ENCODE results near the gene ANKRD44.
"Not testable (repeated sequence)": the region's sequence is repeated elsewhere in the genome, so short reads cannot be mapped to it uniquely, and the experiment has no call there.

The ANKRD44 gene

GRCh38 chr2:197071213-197071612 lies 239.4 kb downstream of the ANKRD44 start:
- DNase-seq, result no peak

- no peak for DNase-seq
Measured at GRCh38 chr2:197069958-197070357, 240.6 kb downstream of the ANKRD44 start.

- DNase-seq, result not testable (repeated sequence)
Measured at GRCh38 chr2:197062574-197062973, 248.0 kb downstream of the ANKRD44 start.

- no peak for DNase-seq
Measured at GRCh38 chr2:197059477-197059876, 251.1 kb downstream of the ANKRD44 start.

- DNase-seq, result no peak
Measured at GRCh38 chr2:197058777-197059300, 251.7 kb downstream of the ANKRD44 start.

GRCh38 chr2:197057959-197058358 lies 252.6 kb downstream of the ANKRD44 start:
- DNase-seq, result no peak

GRCh38 chr2:197055045-197055444 lies 255.5 kb downstream of the ANKRD44 start:
- DNase-seq, result no peak

- DNase-seq, result no peak
Measured at GRCh38 chr2:197054437-197054836, 256.1 kb downstream of the ANKRD44 start.

DNA sequence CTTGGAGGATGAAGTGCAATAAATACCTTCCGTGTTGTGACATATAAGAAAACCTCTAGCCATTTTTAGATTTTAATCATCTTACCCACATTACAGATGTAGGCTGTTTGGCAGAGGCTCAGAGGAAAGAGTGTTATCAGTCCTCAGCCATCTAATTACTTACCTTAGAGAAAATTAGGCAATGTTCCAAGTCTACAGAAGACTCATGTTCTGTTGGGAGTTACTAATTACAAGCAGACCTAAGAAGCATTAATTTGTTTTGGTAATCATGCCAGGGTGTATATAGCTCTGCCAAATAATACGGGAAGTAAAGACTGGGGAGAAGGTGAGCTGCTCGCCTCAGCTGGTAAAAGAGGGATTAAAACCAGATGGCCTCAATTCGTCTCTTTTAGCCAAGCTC lies 258.2 kb downstream of the ANKRD44 start:
- DNase-seq, result peak; percentile 95

DNA sequence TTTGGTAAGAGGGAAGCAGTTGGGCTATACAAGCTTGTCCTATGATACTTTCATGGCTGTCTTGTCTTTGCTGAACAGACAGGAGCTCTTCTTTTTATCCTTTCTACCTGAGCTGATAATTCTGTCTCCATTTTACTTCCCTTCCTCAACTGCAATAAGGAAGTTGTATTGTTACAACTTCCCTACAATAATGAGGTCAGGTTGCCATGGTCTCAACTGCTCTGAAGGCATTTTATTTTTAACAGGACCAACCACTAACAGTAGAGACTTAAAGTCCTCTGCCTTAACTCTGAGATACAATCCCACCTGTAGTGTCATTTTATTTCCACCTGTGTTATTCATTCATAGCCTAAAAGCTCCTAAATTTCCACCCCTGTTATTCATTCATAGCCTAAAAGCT lies 265.5 kb downstream of the ANKRD44 start:
- DNase-seq, result no peak

GRCh38 chr2:197042739-197043196 lies 267.8 kb downstream of the ANKRD44 start:
- DNase-seq, result peak; percentile 77

- DNase-seq, result peak; percentile 8
Measured at GRCh38 chr2:197037863-197038398, 272.6 kb downstream of the ANKRD44 start.

GRCh38 chr2:197035002-197035401 lies 275.6 kb downstream of the ANKRD44 start:
- no peak for DNase-seq

- DNase-seq, result no peak
Measured at GRCh38 chr2:197034292-197034691, 276.3 kb downstream of the ANKRD44 start.

DNA sequence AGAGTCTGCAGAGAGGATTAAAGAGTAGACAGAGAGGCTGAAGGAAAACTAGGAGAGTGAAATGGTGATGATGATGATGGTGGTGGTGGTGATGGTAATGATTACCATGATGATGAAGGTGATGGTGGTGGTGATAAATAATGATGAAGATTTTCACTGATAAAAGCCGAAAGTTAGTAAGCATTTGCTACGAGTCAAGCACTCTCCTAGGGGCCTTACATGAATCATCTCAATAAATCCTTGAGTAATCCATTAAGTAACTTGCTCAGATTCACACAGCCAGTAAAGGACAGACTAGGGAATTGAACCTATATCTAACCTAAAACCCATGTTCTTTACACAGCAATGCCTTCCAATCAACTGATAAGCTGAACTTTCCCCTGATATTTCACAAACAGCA lies 277.4 kb downstream of the ANKRD44 start:
- no peak for DNase-seq

GRCh38 chr2:197031803-197032202 lies 278.8 kb downstream of the ANKRD44 start:
- no peak for DNase-seq

GRCh38 chr2:197030090-197030489 lies 280.5 kb downstream of the ANKRD44 start:
- DNase-seq, result no peak

DNA sequence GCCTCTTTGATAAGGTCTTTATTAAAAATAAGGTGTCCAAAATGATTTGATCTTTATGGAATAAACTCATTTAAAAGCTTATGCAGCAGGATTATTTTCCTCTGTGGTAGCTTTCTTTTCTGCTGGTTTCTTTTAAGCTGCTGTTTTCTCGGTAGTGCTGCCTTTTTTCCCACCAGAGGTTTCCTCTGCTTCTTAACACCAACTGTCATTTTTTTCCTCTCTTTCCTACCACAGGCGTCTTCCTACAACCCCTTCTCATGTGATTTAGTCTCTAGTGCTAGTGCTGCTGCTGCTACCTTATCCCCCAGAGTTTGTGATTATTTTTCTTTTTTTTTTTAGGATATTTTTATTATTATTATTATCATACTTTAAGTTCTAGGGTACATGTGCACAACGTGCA lies 281.9 kb downstream of the ANKRD44 start:
- DNase-seq, result no peak

DNA sequence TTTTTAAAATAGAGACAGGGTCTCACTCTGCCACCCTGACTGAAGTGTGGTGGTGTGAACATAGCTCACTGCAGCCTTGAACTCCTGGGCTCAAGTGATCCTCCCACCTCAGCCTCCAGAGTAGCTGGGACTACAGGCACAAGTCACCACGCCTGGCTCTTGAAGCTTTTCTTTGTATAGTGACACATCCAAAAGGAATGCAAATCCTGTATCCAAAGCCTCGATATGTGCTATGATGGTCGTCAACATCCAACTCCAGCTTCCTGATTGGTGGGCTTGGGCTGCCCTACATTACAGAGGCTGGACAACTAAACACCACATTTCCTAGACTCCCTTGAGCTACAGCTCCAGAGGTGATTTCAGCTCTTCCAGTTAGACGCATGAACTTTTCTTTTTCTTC lies 282.4 kb downstream of the ANKRD44 start:
- DNase-seq, result no peak

DNA sequence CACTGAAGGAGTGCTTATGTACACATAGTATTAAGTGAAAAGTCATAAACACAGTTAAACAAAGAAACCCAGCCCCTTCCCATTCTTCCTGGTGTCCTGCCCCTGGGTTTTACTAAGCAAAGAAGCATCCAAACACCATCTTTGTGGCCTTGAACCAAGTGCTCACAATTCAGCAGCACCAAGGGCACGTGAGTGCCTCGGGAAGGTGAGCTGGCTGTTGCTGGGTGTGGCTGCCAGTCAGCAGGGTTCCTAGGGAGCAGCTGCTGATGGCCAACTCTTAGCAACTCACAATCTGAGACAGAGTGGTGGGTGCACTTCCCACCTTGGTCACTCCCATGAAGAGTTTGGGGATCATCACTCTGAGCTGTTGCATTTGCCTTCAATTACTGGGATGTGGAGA lies 286.4 kb downstream of the ANKRD44 start:
- DNase-seq, result no peak

- DNase-seq, result not testable (repeated sequence)
Measured at GRCh38 chr2:197020921-197021320, 289.7 kb downstream of the ANKRD44 start.

GRCh38 chr2:197013098-197013497 lies 297.5 kb downstream of the ANKRD44 start:
- no peak for DNase-seq

DNA sequence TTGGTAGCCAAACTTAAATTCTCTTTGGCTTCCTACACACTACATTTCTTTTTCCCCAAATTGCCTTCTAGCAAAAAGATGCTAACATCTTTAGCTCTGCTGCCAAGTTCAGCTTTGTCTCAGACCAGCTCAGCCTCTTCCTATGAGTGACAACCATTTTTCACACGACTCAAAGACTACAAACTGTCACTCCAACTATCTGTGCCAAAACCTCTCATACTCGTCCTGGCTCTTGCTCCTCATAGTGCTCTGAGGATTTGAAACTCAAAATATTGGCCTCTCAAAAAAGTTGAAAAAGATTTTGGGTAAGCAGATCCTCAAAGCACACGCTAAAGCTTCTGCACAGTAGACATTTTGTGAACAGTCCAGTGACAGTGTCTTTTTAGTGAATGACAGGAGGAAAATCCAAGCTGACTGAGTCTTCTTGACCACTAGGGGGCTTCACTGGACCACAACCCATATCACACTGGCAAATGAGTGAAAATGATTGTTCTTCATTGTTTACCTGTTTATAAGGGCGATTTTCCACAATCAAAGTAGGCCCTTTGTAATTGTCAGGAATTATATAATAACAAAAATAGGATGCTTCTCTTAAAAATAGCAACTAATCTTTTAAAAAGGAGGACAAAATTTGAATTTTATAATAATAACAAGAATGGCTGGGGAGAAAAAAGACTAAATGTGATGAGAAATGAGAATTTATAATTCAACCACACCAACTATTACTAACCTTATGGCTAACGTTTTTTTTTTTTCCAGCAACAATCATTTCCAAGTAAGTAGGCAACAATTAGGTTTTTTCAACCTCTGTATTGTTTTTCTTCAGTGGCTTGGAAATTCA lies 298.6 kb downstream of the ANKRD44 start:
- DNase-seq, result peak; percentile 78

DNA sequence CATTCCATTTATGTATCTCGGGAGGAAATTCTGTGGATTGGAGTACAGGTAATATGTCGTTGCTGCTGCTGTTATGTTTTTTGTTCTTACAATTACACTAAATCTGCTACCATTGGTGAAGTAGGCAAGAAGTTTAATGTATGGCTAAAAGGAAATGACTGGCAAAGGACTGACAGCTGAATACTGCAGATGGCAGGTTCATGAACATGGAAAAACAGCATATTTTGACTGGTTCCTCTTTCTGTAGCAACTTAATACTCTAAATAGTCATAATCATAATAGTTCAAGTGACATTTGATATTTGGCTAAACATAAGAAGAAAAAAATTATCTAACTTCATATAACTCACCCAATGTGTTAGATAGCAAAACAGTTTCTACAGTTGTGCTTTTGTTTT lies 299.6 kb downstream of the ANKRD44 start:
- no peak for DNase-seq
